ENCODE measurements around the gene SERINC5.
A peak's percentile ranks its signal among the peaks of the same experiment; 100 is the strongest.
"Not testable (repeated sequence)": the region's sequence is repeated elsewhere in the genome, so short reads cannot be mapped to it uniquely, and the experiment has no call there.

SERINC5 gene

DNA sequence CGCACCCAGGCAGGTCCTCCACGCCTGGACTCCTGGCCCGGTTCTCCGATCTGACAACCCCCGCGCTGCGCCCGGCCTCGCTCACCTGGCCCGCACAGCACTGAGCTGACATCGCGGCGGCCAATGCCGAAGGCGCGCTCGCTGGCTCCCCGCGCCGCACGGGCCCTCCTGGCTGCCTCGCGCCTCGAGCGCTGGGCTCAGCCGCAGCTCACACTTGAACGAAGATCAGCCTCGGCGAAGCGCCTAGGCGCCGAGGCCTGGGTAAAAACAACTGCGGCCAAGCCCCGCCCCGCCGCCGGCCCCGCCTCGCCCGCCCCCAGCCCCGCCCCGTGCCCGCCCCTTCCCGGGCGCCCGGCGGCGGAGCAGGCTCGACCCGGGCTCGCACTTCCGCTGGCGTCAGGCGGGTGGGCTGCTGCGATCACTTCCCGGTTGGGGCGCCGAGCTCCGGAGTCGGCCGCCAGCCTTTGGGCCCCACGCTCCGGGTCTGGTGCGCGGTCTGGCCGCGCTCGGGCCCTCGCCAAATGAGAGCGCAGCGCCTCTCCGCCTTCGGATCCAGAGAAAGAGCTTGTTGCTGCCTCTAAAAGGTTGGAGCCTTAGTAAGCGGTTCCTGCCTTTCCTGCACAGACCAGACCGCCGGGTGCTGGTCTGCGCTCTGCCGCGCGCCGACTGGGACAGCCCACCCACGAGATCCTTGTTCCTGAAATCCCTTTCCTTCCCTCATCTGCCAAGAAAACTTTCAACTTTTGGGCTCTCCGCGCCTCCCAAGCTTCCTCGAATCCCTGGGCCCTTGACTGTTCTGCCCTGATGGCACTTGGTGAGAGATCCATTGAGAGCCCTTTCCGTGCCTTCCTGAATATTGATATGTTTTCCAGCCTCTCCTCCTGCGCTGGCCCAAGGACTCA lies at the start of gene SERINC5:
TSS of gene SERINC5 (minus strand) at position 238 of the 902 bp plus-strand sequence. CDS start at position 112, 126 bp downstream.
- TF ChIP-seq, protein P1, sequence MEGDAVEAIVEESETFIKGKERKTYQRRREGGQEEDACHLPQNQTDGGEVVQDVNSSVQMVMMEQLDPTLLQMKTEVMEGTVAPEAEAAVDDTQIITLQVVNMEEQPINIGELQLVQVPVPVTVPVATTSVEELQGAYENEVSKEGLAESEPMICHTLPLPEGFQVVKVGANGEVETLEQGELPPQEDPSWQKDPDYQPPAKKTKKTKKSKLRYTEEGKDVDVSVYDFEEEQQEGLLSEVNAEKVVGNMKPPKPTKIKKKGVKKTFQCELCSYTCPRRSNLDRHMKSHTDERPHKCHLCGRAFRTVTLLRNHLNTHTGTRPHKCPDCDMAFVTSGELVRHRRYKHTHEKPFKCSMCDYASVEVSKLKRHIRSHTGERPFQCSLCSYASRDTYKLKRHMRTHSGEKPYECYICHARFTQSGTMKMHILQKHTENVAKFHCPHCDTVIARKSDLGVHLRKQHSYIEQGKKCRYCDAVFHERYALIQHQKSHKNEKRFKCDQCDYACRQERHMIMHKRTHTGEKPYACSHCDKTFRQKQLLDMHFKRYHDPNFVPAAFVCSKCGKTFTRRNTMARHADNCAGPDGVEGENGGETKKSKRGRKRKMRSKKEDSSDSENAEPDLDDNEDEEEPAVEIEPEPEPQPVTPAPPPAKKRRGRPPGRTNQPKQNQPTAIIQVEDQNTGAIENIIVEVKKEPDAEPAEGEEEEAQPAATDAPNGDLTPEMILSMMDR (IDR thresholded peaks at IDR 0.05; ENCODE audit: low read depth, low read length): no peak
- Histone ChIP-seq H3K4me3 (ENCODE audit: low read depth, low read length) (peak within 1 kb of the TSS; percentile 45), H3K9me3 (ENCODE audit: severe bottlenecking) (peaks cover 4% of the 10 kb centered on the region), H3K27me3 (ENCODE audit: insufficient read depth, low read depth, severe bottlenecking) (no peaks in the 10 kb centered on the region), H3K27ac (no peak within 1 kb of the TSS), H3K36me3 (no peaks in the 10 kb centered on the region)
- DNase-seq: peak; percentile 33

DNA sequence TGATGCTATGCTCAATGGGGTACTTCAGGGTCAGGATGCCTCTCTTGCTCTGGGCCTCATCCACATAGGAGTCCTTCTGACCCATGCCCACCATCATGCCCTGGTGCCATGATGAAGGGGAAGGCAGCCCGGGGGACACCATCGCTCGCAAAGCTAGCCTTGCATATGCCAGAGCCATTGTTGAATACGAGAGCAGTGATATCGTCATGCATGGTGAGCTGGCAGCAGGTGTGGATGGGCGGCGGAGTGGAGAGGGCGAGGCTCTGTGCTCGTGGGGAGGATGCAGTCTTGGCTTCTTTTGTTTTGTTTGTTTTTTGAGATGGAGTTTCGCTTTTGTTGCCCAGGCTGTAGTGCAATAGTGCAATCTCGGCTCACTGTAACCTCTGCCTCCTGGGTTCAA lies 46.8 kb upstream of the SERINC5 start:
- H3K27me3 ChIP-seq (ENCODE audit: insufficient read depth, low read depth, severe bottlenecking): no peaks in the 10 kb centered on the region
- no peak overlapping the region for H3K27ac ChIP-seq
- TF ChIP-seq, protein P1 (IDR thresholded peaks at IDR 0.05; ENCODE audit: low read depth, low read length): no peak
- H3K9me3 ChIP-seq (ENCODE audit: severe bottlenecking): no peaks in the 10 kb centered on the region
- H3K36me3 ChIP-seq: no peaks in the 10 kb centered on the region
- no peak for DNase-seq
- no peak overlapping the region for H3K4me3 ChIP-seq (ENCODE audit: low read depth, low read length)

DNA sequence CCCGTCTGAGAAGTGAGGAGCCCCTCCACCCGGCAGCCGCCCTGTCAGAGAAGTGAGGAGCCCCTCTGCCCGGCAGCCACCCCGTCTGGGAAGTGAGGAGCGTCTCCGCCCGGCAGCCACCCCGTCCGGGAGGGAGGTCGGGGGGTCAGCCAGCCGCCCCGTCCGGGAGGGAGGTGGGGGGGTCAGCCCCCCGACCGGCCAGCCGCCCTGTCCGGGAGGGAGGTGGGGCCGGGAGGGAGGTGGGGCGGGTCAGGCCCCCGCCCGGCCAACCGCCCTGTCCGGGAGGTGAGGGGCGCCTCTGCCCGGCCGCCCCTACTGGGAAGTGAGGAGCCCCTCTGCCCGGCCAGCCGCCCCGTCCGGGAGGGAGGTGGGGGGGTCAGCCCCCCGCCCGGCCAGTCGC lies 45.5 kb upstream of the SERINC5 start:
- DNase-seq; H3K4me3 ChIP-seq (ENCODE audit: low read depth, low read length); H3K9me3 ChIP-seq (ENCODE audit: severe bottlenecking); H3K27me3 ChIP-seq (ENCODE audit: insufficient read depth, low read depth, severe bottlenecking); H3K27ac ChIP-seq; H3K36me3 ChIP-seq: not testable (repeated sequence)

DNA sequence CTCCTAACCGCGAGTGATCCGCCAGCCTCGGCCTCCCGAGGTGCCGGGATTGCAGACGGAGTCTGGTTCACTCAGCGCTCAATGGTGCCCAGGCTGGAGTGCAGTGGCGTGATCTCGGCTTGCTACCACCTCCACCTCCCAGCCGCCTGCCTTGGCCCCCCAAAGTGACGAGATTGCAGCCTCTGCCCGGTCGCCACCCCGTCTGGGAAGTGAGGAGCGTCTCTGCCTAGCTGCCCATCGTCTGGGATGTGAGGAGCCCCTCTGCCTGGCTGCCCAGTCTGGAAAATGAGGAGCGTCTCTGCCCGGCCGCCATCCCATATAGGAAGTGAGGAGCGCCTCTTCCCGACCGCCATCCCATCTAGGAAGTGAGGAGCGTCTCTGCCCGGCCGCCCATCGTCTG lies 44.9 kb upstream of the SERINC5 start:
- H3K36me3 ChIP-seq; H3K27ac ChIP-seq; H3K4me3 ChIP-seq (ENCODE audit: low read depth, low read length); H3K27me3 ChIP-seq (ENCODE audit: insufficient read depth, low read depth, severe bottlenecking); DNase-seq; H3K9me3 ChIP-seq (ENCODE audit: severe bottlenecking): not testable (repeated sequence)

DNA sequence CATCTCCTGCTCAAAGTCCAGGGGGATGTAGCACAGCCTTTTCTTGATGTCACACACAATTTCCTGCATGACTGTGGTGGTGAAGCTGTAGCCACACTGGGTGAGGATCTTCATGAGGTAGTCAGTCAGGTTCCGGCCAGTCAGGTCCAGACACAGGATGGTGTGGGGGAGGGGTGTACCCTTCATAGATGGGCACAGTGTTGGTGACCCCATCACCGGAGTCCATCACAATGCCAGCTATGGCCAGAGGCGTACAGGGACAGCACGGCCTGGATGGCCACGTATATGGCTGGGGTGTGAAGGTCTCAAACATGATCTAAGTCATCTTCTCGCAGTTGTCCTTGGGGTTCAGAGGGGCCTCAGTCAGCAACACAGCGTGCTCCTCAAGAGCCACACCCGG lies 44.3 kb upstream of the SERINC5 start:
- no peaks in the 10 kb centered on the region for H3K36me3 ChIP-seq
- TF ChIP-seq, protein P1 (IDR thresholded peaks at IDR 0.05; ENCODE audit: low read depth, low read length): no peak
- H3K9me3 ChIP-seq (ENCODE audit: severe bottlenecking): no peaks in the 10 kb centered on the region
- no peaks in the 10 kb centered on the region for H3K27me3 ChIP-seq (ENCODE audit: insufficient read depth, low read depth, severe bottlenecking)
- H3K4me3 ChIP-seq (ENCODE audit: low read depth, low read length): no peak overlapping the region
- H3K27ac ChIP-seq: no peak overlapping the region
- no peak for DNase-seq

DNA sequence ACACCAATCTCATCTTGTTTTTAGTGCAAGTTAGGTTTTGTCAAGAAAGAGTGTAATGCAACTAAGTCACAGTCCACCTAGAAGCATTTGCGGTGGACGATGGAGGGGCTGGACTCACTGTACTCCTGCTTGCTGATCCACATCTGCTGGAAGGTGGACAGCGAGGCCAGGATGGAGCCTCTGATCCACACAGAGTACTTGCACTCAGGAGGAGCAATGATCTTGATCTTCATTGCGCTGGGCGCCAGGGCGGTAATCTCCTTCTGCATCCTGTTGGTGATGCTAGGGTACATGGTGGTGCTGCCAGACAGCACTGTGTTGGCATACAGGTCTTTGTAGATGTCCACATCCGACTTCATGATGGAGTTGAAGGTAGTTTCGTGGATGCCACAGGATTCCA lies 43.8 kb upstream of the SERINC5 start:
- DNase-seq: no peak
- Histone ChIP-seq H3K27ac (no peak overlapping the region), H3K36me3 (no peaks in the 10 kb centered on the region), H3K4me3 (ENCODE audit: low read depth, low read length) (no peak overlapping the region), H3K27me3 (ENCODE audit: insufficient read depth, low read depth, severe bottlenecking) (no peaks in the 10 kb centered on the region), H3K9me3 (ENCODE audit: severe bottlenecking) (no peaks in the 10 kb centered on the region)
- TF ChIP-seq, protein P1 (IDR thresholded peaks at IDR 0.05; ENCODE audit: low read depth, low read length): no peak

DNA sequence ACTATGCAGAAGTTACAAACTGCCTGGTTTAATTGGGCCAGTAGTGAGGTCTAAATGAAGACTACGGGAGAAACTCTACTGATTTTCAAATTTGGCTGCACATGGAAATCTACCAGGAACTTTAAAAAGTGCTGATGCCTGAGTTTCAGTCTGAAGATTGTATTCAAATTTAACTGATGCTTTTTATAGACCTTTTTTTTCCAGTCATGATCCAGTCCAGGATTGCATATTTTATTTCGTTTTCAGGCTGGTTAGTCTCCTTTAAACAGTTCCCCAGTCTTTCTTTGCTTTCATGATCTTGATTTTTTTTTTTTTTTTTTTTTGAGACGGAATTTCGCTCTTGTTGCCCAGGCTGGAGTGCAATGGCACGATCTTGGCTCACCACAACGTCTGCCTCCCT lies 40.3 kb upstream of the SERINC5 start:
- Histone ChIP-seq H3K9me3 (ENCODE audit: severe bottlenecking) (no peaks in the 10 kb centered on the region), H3K4me3 (ENCODE audit: low read depth, low read length) (no peak overlapping the region), H3K27ac (no peak overlapping the region), H3K27me3 (ENCODE audit: insufficient read depth, low read depth, severe bottlenecking) (no peaks in the 10 kb centered on the region), H3K36me3 (no peaks in the 10 kb centered on the region)
- TF ChIP-seq, protein P1 (IDR thresholded peaks at IDR 0.05; ENCODE audit: low read depth, low read length): no peak
- no peak for DNase-seq
